ENCODE measurements around the gene FRMD3. TPM values are rescaled to one million over a fixed set of nuclear protein-coding genes. Genes with fewer than 3 reads are reported as not detected.

FRMD3 gene
- total and polyA plus RNA-seq, 8 donors = 1.3 to 18.0 (median 4.1) TPM

DNA sequence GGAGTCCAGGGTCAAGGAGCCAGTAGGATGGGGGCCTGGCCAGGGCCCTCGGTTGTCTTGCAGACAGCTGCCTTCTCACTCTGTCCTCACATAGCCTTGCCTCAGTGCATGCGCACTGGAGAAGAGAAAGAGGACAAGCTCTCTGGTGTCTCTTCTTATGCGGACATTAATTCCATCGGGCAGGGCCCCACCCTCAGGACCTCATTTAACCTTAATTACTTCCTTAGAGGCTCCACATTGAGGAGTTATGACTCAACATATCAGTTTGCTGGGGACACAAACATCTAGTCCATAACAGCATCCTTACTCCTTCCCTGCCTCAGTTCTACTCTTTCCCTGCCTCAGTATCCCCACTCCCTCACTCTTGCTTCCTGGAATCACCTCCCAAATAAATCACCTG, 78.4 kb downstream of the FRMD3 start:
- Histone ChIP-seq H3K27ac (no peak overlapping the region), H3K4me3 (no peak overlapping the region), H3K9me3 (no peaks in the 10 kb centered on the region), H3K27me3 (no peaks in the 10 kb centered on the region), H3K36me3 (no peaks in the 10 kb centered on the region), H3K4me1 (no peaks in the 10 kb centered on the region)
- WGBS, 5 donors = 79 to 91% (median 85%) methylated on average over 4 of the region's 4 CpGs
- no peak for TF ChIP-seq POLR2AphosphoS5 (IDR thresholded peaks at IDR 0.05)
- DNase-seq = no peak
- intact Hi-C loops (cut with DNase I; ENCODE audit: low total_unique reads) = no loop called here

DNA sequence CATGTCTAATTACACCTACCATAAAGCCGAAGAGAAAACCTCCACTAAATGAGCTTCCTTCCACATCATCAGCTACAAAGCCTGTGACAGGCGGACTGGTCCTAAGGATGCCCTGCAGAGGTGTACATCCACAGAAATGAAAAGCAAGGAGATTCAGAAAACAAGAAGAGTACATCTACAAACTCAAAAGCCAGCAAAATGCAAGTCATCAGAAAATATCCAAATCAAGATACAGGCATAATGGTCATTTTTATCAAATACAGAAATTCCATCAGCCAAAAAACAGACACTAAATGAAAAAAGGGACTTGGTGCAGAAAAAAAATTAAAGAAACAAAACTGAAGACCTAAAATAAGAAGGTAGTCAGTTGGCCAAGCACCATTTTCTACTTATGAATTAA, 79.7 kb downstream of the FRMD3 start:
- H3K4me3 ChIP-seq = no peak overlapping the region
- no peaks in the 10 kb centered on the region for H3K9me3 ChIP-seq
- no peaks in the 10 kb centered on the region for H3K4me1 ChIP-seq
- intact Hi-C loops (cut with DNase I; ENCODE audit: low total_unique reads) = no loop called here
- H3K27me3 ChIP-seq = no peaks in the 10 kb centered on the region
- no peaks in the 10 kb centered on the region for H3K36me3 ChIP-seq
- TF ChIP-seq, protein P1, sequence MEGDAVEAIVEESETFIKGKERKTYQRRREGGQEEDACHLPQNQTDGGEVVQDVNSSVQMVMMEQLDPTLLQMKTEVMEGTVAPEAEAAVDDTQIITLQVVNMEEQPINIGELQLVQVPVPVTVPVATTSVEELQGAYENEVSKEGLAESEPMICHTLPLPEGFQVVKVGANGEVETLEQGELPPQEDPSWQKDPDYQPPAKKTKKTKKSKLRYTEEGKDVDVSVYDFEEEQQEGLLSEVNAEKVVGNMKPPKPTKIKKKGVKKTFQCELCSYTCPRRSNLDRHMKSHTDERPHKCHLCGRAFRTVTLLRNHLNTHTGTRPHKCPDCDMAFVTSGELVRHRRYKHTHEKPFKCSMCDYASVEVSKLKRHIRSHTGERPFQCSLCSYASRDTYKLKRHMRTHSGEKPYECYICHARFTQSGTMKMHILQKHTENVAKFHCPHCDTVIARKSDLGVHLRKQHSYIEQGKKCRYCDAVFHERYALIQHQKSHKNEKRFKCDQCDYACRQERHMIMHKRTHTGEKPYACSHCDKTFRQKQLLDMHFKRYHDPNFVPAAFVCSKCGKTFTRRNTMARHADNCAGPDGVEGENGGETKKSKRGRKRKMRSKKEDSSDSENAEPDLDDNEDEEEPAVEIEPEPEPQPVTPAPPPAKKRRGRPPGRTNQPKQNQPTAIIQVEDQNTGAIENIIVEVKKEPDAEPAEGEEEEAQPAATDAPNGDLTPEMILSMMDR (IDR thresholded peaks at IDR 0.05) = no peak
- no peak for DNase-seq
- no peak overlapping the region for H3K27ac ChIP-seq
- WGBS, 5 donors = 96 to 100% (median 98%) methylated on average over 2 of the region's 2 CpGs

DNA sequence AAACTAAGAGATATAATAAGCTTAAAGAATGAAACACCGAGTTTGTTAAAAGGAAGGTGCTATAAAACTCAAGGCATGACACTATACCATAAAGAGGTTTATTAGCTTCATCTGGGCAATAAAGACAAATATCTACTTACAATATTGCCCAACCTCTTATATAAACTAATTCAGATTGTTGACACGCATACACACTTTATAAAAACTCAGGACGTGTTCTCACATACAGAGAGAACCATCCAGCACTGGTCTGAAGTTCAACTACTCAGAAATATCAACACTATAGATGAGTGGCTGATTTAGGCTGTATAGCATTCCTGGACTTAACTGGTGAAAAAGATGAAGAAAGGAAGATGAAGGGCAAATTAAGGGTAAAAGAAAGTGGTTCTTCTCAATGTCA, 81.2 kb downstream of the FRMD3 start:
- DNase-seq = no peak
- H3K27ac ChIP-seq = no peak overlapping the region
- TF ChIP-seq, protein P1 (IDR thresholded peaks at IDR 0.05) = no peak
- TF ChIP-seq EP300 (IDR thresholded peaks at IDR 0.05) (no peak), POLR2AphosphoS5 (IDR thresholded peaks at IDR 0.05) (no peak), POLR2A (IDR thresholded peaks at IDR 0.05) (no peak)
- no peak overlapping the region for H3K4me3 ChIP-seq
- H3K9me3 ChIP-seq = no peaks in the 10 kb centered on the region
- intact Hi-C loops (cut with DNase I; ENCODE audit: low total_unique reads) = no loop called here
- no peaks in the 10 kb centered on the region for H3K36me3 ChIP-seq
- WGBS, 5 donors = 84 to 92% (median 87%) methylated on average over 3 of the region's 3 CpGs
- no peaks in the 10 kb centered on the region for H3K4me1 ChIP-seq
- no peaks in the 10 kb centered on the region for H3K27me3 ChIP-seq

DNA sequence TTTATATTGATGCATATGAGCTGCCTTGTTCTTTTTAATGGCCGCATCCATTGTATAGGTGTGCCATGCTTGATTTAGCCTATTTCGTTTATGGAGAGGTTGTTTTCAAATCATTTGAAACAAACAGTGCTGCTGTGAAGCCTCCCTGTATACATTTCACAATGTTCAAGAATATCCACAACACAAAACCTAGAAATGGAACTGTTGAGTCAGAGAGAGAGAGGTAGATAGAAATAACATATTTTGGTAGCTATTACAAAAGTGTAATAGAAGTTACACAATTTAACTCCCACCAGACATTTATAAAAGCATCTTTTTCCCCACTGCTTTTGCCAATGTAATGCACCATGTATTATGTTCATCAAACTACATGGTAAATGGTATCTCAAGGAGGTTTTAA, 82.0 kb downstream of the FRMD3 start:
- intact Hi-C loops (cut with DNase I; ENCODE audit: low total_unique reads) = no loop called here
- no peak overlapping the region for H3K27ac ChIP-seq

DNA sequence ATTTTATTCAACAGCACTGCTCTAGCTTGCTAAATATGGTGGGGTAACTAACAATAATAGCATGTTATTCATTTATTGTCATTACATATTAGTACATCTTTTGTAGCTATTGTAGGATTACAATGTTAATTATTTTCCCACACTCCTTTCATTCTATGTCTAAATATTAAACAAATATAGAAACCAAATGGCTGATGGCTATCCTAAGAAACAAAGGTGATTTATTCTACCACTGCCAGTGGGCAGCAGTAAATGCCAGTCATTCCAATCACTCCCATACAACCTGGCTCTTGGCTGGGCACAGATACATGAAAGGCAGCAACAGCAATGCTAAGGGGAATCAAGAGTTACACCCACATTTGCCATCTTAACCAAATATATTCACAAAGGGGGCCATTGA, 84.1 kb downstream of the FRMD3 start:
- no peak overlapping the region for H3K4me3 ChIP-seq

More for the DNA sequence above, 82.0 kb downstream of the FRMD3 start:
- Histone ChIP-seq H3K9me3 (no peaks in the 10 kb centered on the region), H3K27me3 (no peaks in the 10 kb centered on the region), H3K4me1 (no peaks in the 10 kb centered on the region), H3K36me3 (no peaks in the 10 kb centered on the region), H3K4me3 (no peak overlapping the region)
- TF ChIP-seq EP300 (IDR thresholded peaks at IDR 0.05) (no peak), POLR2AphosphoS5 (IDR thresholded peaks at IDR 0.05) (no peak), POLR2A (IDR thresholded peaks at IDR 0.05) (no peak)
- TF ChIP-seq, protein P1 (IDR thresholded peaks at IDR 0.05) = no peak
- no peak for DNase-seq
- 87 to 97% (median 91%) methylated on average over 2 of the region's 2 CpGs for WGBS, 5 donors

More for the DNA sequence above, 84.1 kb downstream of the FRMD3 start:
- Histone ChIP-seq H3K36me3 (no peaks in the 10 kb centered on the region), H3K9me3 (no peaks in the 10 kb centered on the region), H3K4me1 (no peaks in the 10 kb centered on the region), H3K27ac (no peak overlapping the region), H3K27me3 (no peaks in the 10 kb centered on the region)
- DNase-seq = no peak
- intact Hi-C loops (cut with DNase I; ENCODE audit: low total_unique reads) = no loop called here
- TF ChIP-seq POLR2AphosphoS5 (IDR thresholded peaks at IDR 0.05) = no peak
- no peak for TF ChIP-seq EP300 (IDR thresholded peaks at IDR 0.05)
- no peak for TF ChIP-seq POLR2A (IDR thresholded peaks at IDR 0.05)
- TF ChIP-seq, protein P1 (IDR thresholded peaks at IDR 0.05) = no peak
